HepG2 (cell line): Measurements from ENCODE around the gene TMEM98. TPM values are rescaled to one million over a fixed set of nuclear protein-coding genes. Genes with fewer than 3 reads are reported as not detected.
"Not testable (repeated sequence)": the region's sequence is repeated elsewhere in the genome, so short reads cannot be mapped to it uniquely, and the experiment has no call there.

Experiments
- ATAC-seq: fragments of 200-7000 bp; cut with Tn5 transposase; 3 replicates; pipeline ENCODE4 v1.9.1; 2020; ENCODE audit warnings: mild to moderate bottlenecking, moderate library complexity
- BruUV-seq: library from RNA; stranded (reverse); fragments of 400-500 nt; replicated peaks from 2 replicates; lab custom pipeline; 2021; lab: Mats Ljungman, UMichigan
- CTCF ChIA-PET: fragments of 300-600 bp; formaldehyde crosslinking; extraction: SDS; loops from one replicate; lab custom pipeline; 2021; ENCODE audit warnings: low total read pairs, inconsistent platforms, low intra/inter-chr PET ratio; lab: Yijun Ruan, JAX
- POLR2A ChIA-PET: fragments of 350-600 bp; sonication (Branson Sonifier 250); formaldehyde crosslinking; loops from one replicate; lab custom pipeline; 2020; ENCODE audit warnings: antibody characterized with exemption, inconsistent platforms; lab: Yijun Ruan, JAX
- DNase-seq: peaks from one replicate; pipeline ENCODE4 v3.0.0-alpha.2; 2015; ENCODE audit warnings: low spot score
- FAIRE-seq: peaks from 3 replicates; lab custom pipeline; 2011; peaks lifted over from hg19 to GRCh38; lab: Jason Lieb, UNC
- H2AFZ ChIP-seq: one replicate; pipeline ENCODE4 v1.6.1; 2011; ENCODE audit warnings: low read length, inconsistent platforms
- H3K27ac ChIP-seq: fragments of 300-600 bp; 3 replicates; pipeline ENCODE4 v1.8.0; 2011; ENCODE audit warnings: mixed run types, mild to moderate bottlenecking, mixed read lengths, low read length, inconsistent platforms; ENCODE audit not compliant: insufficient read depth; ENCODE audit errors: extremely low read length
- H3K27me3 ChIP-seq, 2 experiments: fragments of 200-600 bp in 1 of 2; 2 replicates in 1 of 2; 3 replicates in 1 of 2; pipeline versions ENCODE4 v1.6.0 to v1.8.0; 2011; ENCODE audit warnings: low read length in 2 of 2, mild to moderate bottlenecking in 2 of 2, moderate library complexity in 2 of 2, inconsistent platforms in 1 of 2; ENCODE audit not compliant: insufficient read depth in 2 of 2, control insufficient read depth in 1 of 2
- H3K36me3 ChIP-seq, 2 experiments: fragments of 200-600 bp in 1 of 2; replicated peaks in 1 of 2; 2 replicates in 1 of 2; 3 replicates in 1 of 2; pipeline versions ENCODE4 v1.5.1 to v1.8.0; 2011; ENCODE audit warnings: low read length in 2 of 2, inconsistent platforms in 1 of 2; ENCODE audit not compliant: insufficient read depth in 2 of 2, control insufficient read depth in 1 of 2
- H3K4me1 ChIP-seq: 2 replicates; pipeline ENCODE4 v1.5.1; 2012; ENCODE audit warnings: low read length, inconsistent platforms; ENCODE audit not compliant: insufficient read depth
- H3K4me2 ChIP-seq: 2 replicates; pipeline ENCODE4 v1.6.0; 2011; ENCODE audit warnings: low read depth, low read length, inconsistent platforms
- H3K4me3 ChIP-seq, 3 experiments: fragments of 200-600 bp in 1 of 3; sonication (generic), shearing (Covaris generic) in 1 of 3; replicated peaks in 1 of 3; 2 replicates each; pipeline ENCODE4 v1.5.1; 2011 to 2016; ENCODE audit warnings: low read length in 3 of 3, inconsistent platforms in 2 of 3, low read depth in 2 of 3, mild to moderate bottlenecking in 2 of 3, control low read depth in 1 of 3, mixed read lengths in 1 of 3; ENCODE audit not compliant: insufficient read depth in 1 of 3
- H3K79me2 ChIP-seq: one replicate; pipeline ENCODE4 v1.6.1; 2011; ENCODE audit warnings: low read length, inconsistent platforms; ENCODE audit not compliant: insufficient read depth
- H3K9ac ChIP-seq: 2 replicates; pipeline ENCODE4 v1.6.0; 2011; ENCODE audit warnings: mild to moderate bottlenecking, low read depth, low read length, inconsistent platforms; ENCODE audit not compliant: insufficient read depth
- H3K9me3 ChIP-seq: 2 replicates; pipeline ENCODE4 v1.5.1; 2012; ENCODE audit warnings: mild to moderate bottlenecking, low read length
- H4K20me1 ChIP-seq: 2 replicates; pipeline ENCODE4 v1.6.0; 2011; ENCODE audit warnings: inconsistent platforms, mild to moderate bottlenecking, low read length, moderate library complexity; ENCODE audit not compliant: insufficient read depth
- CREB1 ChIP-seq, 2 experiments: fragments of 450-650 bp in 1 of 2; IDR thresholded peaks; 2 replicates each; pipeline ENCODE4 v1.6.1; 2016 to 2017; ENCODE audit warnings: control low read depth in 1 of 2, mild to moderate bottlenecking in 1 of 2, missing compliant biosample characterization in 1 of 2, missing genetic modification characterization in 1 of 2
- HMGXB3 ChIP-seq: sonication (generic); formaldehyde crosslinking; IDR thresholded peaks from 2 replicates; pipeline ENCODE4 v1.4.0; 2020; ENCODE audit warnings: missing genetic modification reagents, borderline replicate concordance
- WGBS: methylation state at CpG from one replicate; pipeline ENCODE4 v1.1.6; 2017; ENCODE audit warnings: low lambda C conversion rate; 5-methylcytosine and 5-hydroxymethylcytosine counted together
- in situ Hi-C: cut with HindIII; loops from 2 replicates; pipeline ENCODE4 v1.10.0; 2017; ENCODE audit warnings: low pct_unique_long_range_greater_than_20kb; ENCODE audit not compliant: extremely low pct_ligation_motif_present
- intact Hi-C: fragments of 100-400 bp; cut with micrococcal nuclease; formaldehyde crosslinking; loops from one replicate; pipeline ENCODE4 v1.10.0; 2022; ENCODE audit not compliant: unreplicated experiment
- polyA plus RNA-seq, 8 experiments: library from polyadenylated mRNA; depleted of rRNA in 3 of 8; stranded (reverse) in 7 of 8; unstranded in 1 of 8; fragments of >200 nt; fragmentation: Illumina TruSeq in 4 of 8; extraction: Trizol in 4 of 8; gene quantifications; 2 replicates each; pipeline versions ENCODE4 v1.2.1 to v1.2.3, GENCODE V29; 2011 to 2016; ENCODE audit warnings: low read depth in 4 of 8, missing spikeins in 1 of 8, mixed read lengths in 1 of 8; ENCODE audit not compliant: insufficient read depth in 1 of 8
- total RNA-seq, 5 experiments: library from RNA; depleted of rRNA; stranded (reverse); fragments of >200 nt; fragmentation: Illumina TruSeq; extraction: Trizol; gene quantifications; 2 replicates each; pipeline ENCODE4 v1.2.3, GENCODE V29; 2016; ENCODE audit warnings: low read depth in 1 of 5

TMEM98 gene
- total and polyA plus RNA-seq, 2 of the 13 experiments (the other 11 are each of a cell fraction or from before 2014, with no cell fraction given) = 103 to 175 TPM

DNA sequence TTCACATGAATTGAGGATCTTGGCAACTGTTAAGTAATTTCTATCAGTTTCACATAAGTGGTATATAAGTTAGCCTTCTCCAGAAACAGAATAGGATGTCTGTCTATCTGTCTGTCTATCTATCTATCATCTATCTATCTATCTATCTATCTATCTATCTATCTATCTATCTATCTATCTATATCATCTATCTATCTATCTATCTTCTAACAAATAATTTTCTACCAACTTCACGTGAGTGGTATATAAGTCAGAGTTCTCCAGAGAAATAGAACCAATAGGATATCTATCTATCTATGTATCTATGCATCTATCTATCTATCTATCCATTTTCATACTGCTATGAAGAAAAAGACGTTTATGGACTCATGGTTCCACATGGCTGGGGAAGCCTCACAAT is 52.3 kb downstream of the TMEM98 start:
- no peak for DNase-seq
- no peak overlapping the region for H3K4me2 ChIP-seq
- TF ChIP-seq CREB1 (IDR thresholded peaks at IDR 0.05) (no peak), CREB1 (CRISPR knock-in tag; IDR thresholded peaks at IDR 0.05) (no peak), HMGXB3 (no peak)
- TF ChIP-seq, all 625 proteins: peak for 0
- ChIA-PET POLR2A (no interaction called here), CTCF (no interaction called here)
- intact Hi-C loops (no loop called here), in situ Hi-C loops (no loop called here)
- Histone ChIP-seq H3K27me3 (0 out of 5 replicates have a peak, but pooled peaks cover 0 to 3% of the 10 kb centered on the region in 2 experiments), H3K79me2 (no peaks in the 10 kb centered on the region), H2AFZ (no peak overlapping the region), H3K4me3 (no peak overlapping the region), H3K9ac (no peak overlapping the region), H3K27ac (no peak overlapping the region), H3K36me3 (no peaks in the 10 kb centered on the region), H3K9me3 (peaks cover 19% of the 10 kb centered on the region), H4K20me1 (no peaks in the 10 kb centered on the region), H3K4me1 (no peaks in the 10 kb centered on the region)
- WGBS = 28% methylated on average over 2 of the region's 2 CpGs
- ATAC-seq (no peak), FAIRE-seq (no peak)
- no TSS peak for BruUV-seq

DNA sequence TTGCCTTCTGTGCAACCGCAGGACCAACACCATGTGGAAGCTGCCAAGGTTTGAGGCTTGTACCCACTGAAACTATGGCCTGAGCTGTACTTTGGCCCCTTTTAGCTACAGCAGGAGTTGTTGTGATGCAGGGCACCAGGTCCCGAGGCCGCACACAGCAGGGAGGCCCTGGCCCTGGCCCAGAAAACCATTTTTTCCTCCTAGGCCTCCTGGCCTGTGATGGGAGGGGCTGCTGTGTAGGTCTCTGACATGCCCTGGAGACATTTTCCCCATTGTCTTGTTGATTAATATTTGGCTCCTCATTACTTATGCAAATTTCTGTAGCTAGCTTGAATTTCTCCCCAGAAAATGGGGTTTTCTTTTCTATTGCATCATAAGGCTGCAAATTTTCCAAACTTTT is 53.7 kb downstream of the TMEM98 start:
- H4K20me1 ChIP-seq, H3K4me2 ChIP-seq, CTCF ChIA-PET, H3K4me3 ChIP-seq, POLR2A ChIA-PET, ATAC-seq, H3K4me1 ChIP-seq, H3K9ac ChIP-seq, H3K36me3 ChIP-seq, H3K27ac ChIP-seq, H3K79me2 ChIP-seq, BruUV-seq, intact Hi-C loops, FAIRE-seq, H3K27me3 ChIP-seq, DNase-seq, H2AFZ ChIP-seq, in situ Hi-C loops: not testable (repeated sequence)
- H3K9me3 ChIP-seq = peaks cover 19% of the 10 kb centered on the region
- WGBS = 67% methylated on average over 3 of the region's 3 CpGs
